NT2/D1 (cell line): ENCODE results near the gene NOC2L.

Source experiments
- SUZ12 ChIP-seq: IDR thresholded peaks from 2 replicates; pipeline ENCODE4 v1.6.1; 2011; ENCODE audit not compliant: insufficient read length, insufficient read depth; ENCODE audit errors: extremely low read depth
- YY1 ChIP-seq: IDR thresholded peaks from 2 replicates; pipeline ENCODE4 v1.6.1; 2011; ENCODE audit not compliant: insufficient read length, insufficient read depth
- ZNF274 ChIP-seq: IDR thresholded peaks from 2 replicates; pipeline ENCODE4 v1.6.1; 2011; ENCODE audit warnings: mild to moderate bottlenecking, low read depth, low read length

- TF ChIP-seq YY1 (no peak), SUZ12 (no peak), ZNF274 (no peak)
These were observed 33.3 kb upstream of the NOC2L start for GRCh38 chr1:992362-992761.
